Activated CD8-positive, alpha-beta T cell treated with anti-CD3 and anti-CD28 coated beads for 36 hours (primary cell): ENCODE data around the gene MIER2. TPM values are rescaled to one million over a fixed set of nuclear protein-coding genes. Genes with fewer than 3 reads are reported as not detected.

ENCODE experiments used
- ATAC-seq: fragments of 200-7000 bp; cut with Tn5 transposase; one replicate; pipeline ENCODE4 v1.10.0; 2021; ENCODE audit warnings: mild to moderate bottlenecking, moderate library complexity
- CTCF ChIA-PET: fragments of 350-600 bp; sonication (Branson Sonifier 250); formaldehyde crosslinking; loops from one replicate; lab custom pipeline; 2021; ENCODE audit warnings: antibody characterized with exemption; lab: Charles Lee
- POLR2A ChIA-PET: fragments of 350-600 bp; sonication (Branson Sonifier 250); formaldehyde crosslinking; loops from one replicate; lab custom pipeline; 2021; ENCODE audit warnings: antibody characterized with exemption; lab: Charles Lee
- DNase-seq: peaks from one replicate; pipeline ENCODE4 v3.0.0-alpha.2; 2020
- H3K27ac Mint-ChIP-seq: one replicate; pipeline ENCODE4 v1.8.0; 2021; ENCODE audit warnings: mild to moderate bottlenecking, mixed read lengths
- H3K27me3 Mint-ChIP-seq: one replicate; pipeline ENCODE4 v1.8.0; 2021; ENCODE audit warnings: mixed read lengths
- H3K36me3 Mint-ChIP-seq: one replicate; pipeline ENCODE4 v1.8.0; 2021; ENCODE audit warnings: low read depth, mixed read lengths
- H3K4me1 Mint-ChIP-seq: one replicate; pipeline ENCODE4 v1.8.0; 2021; ENCODE audit warnings: low read depth, mixed read lengths
- H3K4me3 Mint-ChIP-seq: one replicate; pipeline ENCODE4 v1.8.0; 2021; ENCODE audit warnings: mild to moderate bottlenecking, moderate library complexity, mixed read lengths
- H3K9me3 Mint-ChIP-seq: one replicate; pipeline ENCODE4 v1.8.0; 2021; ENCODE audit warnings: mixed read lengths
- CTCF ChIP-seq: fragments of 200-600 bp; IDR thresholded peaks from one replicate; pipeline ENCODE4 v1.8.0; 2022; ENCODE audit warnings: antibody characterized with exemption, mild to moderate bottlenecking
- intact Hi-C: fragments of 100-400 bp; cut with micrococcal nuclease; formaldehyde crosslinking; loops from one replicate; pipeline ENCODE4 v1.10.0; 2022
- total RNA-seq, 2 experiments: library from RNA; stranded (reverse); gene quantifications; one replicate each; pipeline ENCODE4 v1.2.3, GENCODE V29; 2021

MIER2 gene
- total RNA-seq, 2 experiments from 2014 or later = 20.0 to 20.4 TPM

GRCh38 chr19:390386-391206, 46.0 kb upstream of the MIER2 start:
- H3K27me3 Mint-ChIP-seq = peaks cover 26% of the 10 kb centered on the region
- H3K4me1 Mint-ChIP-seq = peaks cover 18% of the 10 kb centered on the region
- H3K27ac Mint-ChIP-seq = no peak overlapping the region
- no peak overlapping the region for H3K4me3 Mint-ChIP-seq
- ATAC-seq (no peak), DNase-seq (no peak)
- ChIA-PET CTCF (no interaction called here), POLR2A (no interaction called here)
- peaks cover 2% of the 10 kb centered on the region for H3K36me3 Mint-ChIP-seq
- peaks cover 15% of the 10 kb centered on the region for H3K9me3 Mint-ChIP-seq
- TF ChIP-seq CTCF = no peak
- intact Hi-C loops = no loop called here

GRCh38 chr19:389935-390289, 45.3 kb upstream of the MIER2 start:
- DNase-seq (no peak), ATAC-seq (no peak)
- CTCF ChIA-PET = no interaction called here
- TF ChIP-seq CTCF = no peak
- H3K27me3 Mint-ChIP-seq = peaks cover 31% of the 10 kb centered on the region
- H3K9me3 Mint-ChIP-seq = peaks cover 13% of the 10 kb centered on the region
- peaks cover 2% of the 10 kb centered on the region for H3K36me3 Mint-ChIP-seq
- H3K27ac Mint-ChIP-seq = no peak overlapping the region
- peaks cover 18% of the 10 kb centered on the region for H3K4me1 Mint-ChIP-seq
- no peak overlapping the region for H3K4me3 Mint-ChIP-seq
- POLR2A ChIA-PET = no interaction called here
- intact Hi-C loops = no loop called here

GRCh38 chr19:389255-389934, 44.8 kb upstream of the MIER2 start:
- intact Hi-C loops = no loop called here
- H3K4me3 Mint-ChIP-seq = no peak overlapping the region
- no peak overlapping the region for H3K27ac Mint-ChIP-seq
- no peak for TF ChIP-seq CTCF
- POLR2A ChIA-PET = no interaction called here
- H3K36me3 Mint-ChIP-seq = peaks cover 2% of the 10 kb centered on the region
- H3K4me1 Mint-ChIP-seq = peaks cover 20% of the 10 kb centered on the region
- peaks cover 35% of the 10 kb centered on the region for H3K27me3 Mint-ChIP-seq
- peaks cover 12% of the 10 kb centered on the region for H3K9me3 Mint-ChIP-seq
- ATAC-seq = peak; percentile 18
- CTCF ChIA-PET = no interaction called here
- DNase-seq = peak; percentile 30

- CTCF ChIA-PET = no interaction called here
- DNase-seq = no peak
Measured at GRCh38 chr19:388691-389090, 44.1 kb upstream of the MIER2 start.

More at GRCh38 chr19:388691-389090, 44.1 kb upstream of the MIER2 start:
- no peak overlapping the region for H3K27ac Mint-ChIP-seq
- peaks cover 2% of the 10 kb centered on the region for H3K36me3 Mint-ChIP-seq
- H3K27me3 Mint-ChIP-seq = peaks cover 42% of the 10 kb centered on the region
- peaks cover 8% of the 10 kb centered on the region for H3K9me3 Mint-ChIP-seq
- no peak for ATAC-seq
- POLR2A ChIA-PET = no interaction called here
- TF ChIP-seq CTCF = no peak
- no peak overlapping the region for H3K4me3 Mint-ChIP-seq
- H3K4me1 Mint-ChIP-seq = peaks cover 24% of the 10 kb centered on the region
- intact Hi-C loops = no loop called here
